ENCODE results near the gene PTPDC1.

Gene PTPDC1

GRCh38 chr9:94145640-94146039, 61.4 kb downstream of the PTPDC1 start:
- DNase-seq = no peak

- DNase-seq = no peak
These were observed 63.5 kb downstream of the PTPDC1 start for GRCh38 chr9:94147776-94148175.

GRCh38 chr9:94148419-94148818, 64.2 kb downstream of the PTPDC1 start:
- DNase-seq = no peak

- no peak for DNase-seq
These were observed 65.4 kb downstream of the PTPDC1 start for GRCh38 chr9:94149696-94150095.

- no peak for DNase-seq
These were observed 66.1 kb downstream of the PTPDC1 start for GRCh38 chr9:94150279-94150828.

- no peak for DNase-seq
These were observed 66.8 kb downstream of the PTPDC1 start for GRCh38 chr9:94150890-94151650.

GRCh38 chr9:94153905-94154304, 69.6 kb downstream of the PTPDC1 start:
- no peak for DNase-seq

GRCh38 chr9:94156348-94157049, 72.2 kb downstream of the PTPDC1 start:
- DNase-seq = peak; percentile 18

GRCh38 chr9:94157050-94157801, 73.0 kb downstream of the PTPDC1 start:
- peak; percentile 17 for DNase-seq
